Adipocyte (in vitro differentiated cells): Measurements from ENCODE around the gene TTC23L.

ENCODE experiments used
- DNase-seq: peaks from one replicate; pipeline ENCODE4 v3.0.0-alpha.2; 2015; ENCODE audit warnings: low read depth
- H3K27me3 ChIP-seq: replicated peaks from 2 replicates; pipeline ENCODE4 v1.7.0; 2013; ENCODE audit warnings: mild to moderate bottlenecking, low read length, moderate library complexity; ENCODE audit not compliant: control insufficient read depth, insufficient read depth
- H3K36me3 ChIP-seq: 2 replicates; pipeline ENCODE4 v1.7.0; 2013; ENCODE audit warnings: low read length, mild to moderate bottlenecking, moderate library complexity; ENCODE audit not compliant: control insufficient read depth, insufficient read depth, severe bottlenecking
- H3K4me1 ChIP-seq: 2 replicates; pipeline ENCODE4 v1.7.0; 2013; ENCODE audit warnings: mild to moderate bottlenecking, low read length, moderate library complexity; ENCODE audit not compliant: control insufficient read depth, insufficient read depth
- H3K4me3 ChIP-seq: 2 replicates; pipeline ENCODE4 v1.7.0; 2013; ENCODE audit warnings: mild to moderate bottlenecking, low read length, moderate library complexity
- H3K9ac ChIP-seq: 2 replicates; pipeline ENCODE4 v1.7.0; 2013; ENCODE audit warnings: mild to moderate bottlenecking, low read length, moderate library complexity
- H3K9me3 ChIP-seq: 2 replicates; pipeline ENCODE4 v1.7.0; 2013; ENCODE audit warnings: mild to moderate bottlenecking, low read length, moderate library complexity; ENCODE audit not compliant: control insufficient read depth

The TTC23L gene

DNA sequence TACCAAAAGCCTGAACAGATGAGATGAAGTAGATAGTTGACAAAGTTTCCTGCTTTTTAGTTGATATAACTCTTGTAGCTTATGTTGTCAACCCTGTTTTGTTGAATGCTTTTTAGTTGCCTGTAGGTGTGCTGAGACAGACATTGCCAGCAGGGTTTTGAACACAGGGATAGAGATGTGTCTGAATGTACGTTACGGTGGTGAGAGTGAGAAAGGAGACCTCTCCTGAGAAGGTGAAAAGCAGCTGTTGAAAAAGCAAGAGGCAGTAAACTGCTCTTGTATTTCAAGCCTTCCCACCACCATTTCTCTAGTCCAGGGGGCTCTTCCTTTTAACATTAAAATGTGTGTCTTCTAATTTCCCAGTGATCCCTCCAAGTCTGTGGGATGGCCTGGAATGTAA lies 105.1 kb downstream of the TTC23L start:
- Histone ChIP-seq H3K9ac (no peak overlapping the region), H3K36me3 (peaks cover 85% of the 10 kb centered on the region), H3K9me3 (no peaks in the 10 kb centered on the region), H3K27me3 (no peaks in the 10 kb centered on the region), H3K4me3 (no peak overlapping the region), H3K4me1 (no peaks in the 10 kb centered on the region)
- no peak for DNase-seq

DNA sequence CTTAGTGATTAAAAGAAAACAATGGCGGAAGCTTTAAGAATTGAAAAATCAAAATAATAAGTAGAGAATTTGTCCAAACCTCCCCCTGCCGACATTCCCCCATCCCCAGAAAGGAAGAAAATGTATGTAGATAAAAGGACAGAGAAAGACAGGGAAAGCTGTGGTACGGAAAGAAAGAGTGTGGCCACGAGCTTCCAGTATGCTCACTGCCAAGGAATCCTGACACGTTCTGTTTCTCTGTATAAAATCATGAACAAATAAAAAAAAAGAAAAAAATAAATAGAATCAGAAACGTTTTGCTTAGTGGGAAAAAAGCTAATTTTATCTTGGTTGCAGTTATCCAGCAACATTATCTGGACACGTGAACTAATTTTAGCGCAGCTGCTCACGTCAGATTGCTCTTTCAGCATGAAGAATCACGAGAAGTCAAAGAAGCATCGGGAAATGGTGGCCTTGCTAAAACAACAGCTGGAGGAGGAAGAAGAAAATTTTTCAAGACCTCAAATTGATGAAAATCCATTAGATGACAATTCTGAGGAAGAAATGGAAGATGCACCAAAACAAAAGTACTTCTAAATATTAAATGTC lies 105.6 kb downstream of the TTC23L start:
- H3K9ac ChIP-seq, result no peak overlapping the region
- H3K27me3 ChIP-seq, result no peaks in the 10 kb centered on the region
- no peak for DNase-seq
- no peaks in the 10 kb centered on the region for H3K9me3 ChIP-seq
- no peaks in the 10 kb centered on the region for H3K4me1 ChIP-seq
- peaks cover 86% of the 10 kb centered on the region for H3K36me3 ChIP-seq
- no peak overlapping the region for H3K4me3 ChIP-seq
